SK-MEL-5 (cell line): ENCODE measurements around the gene CCDC30. TPM values are rescaled to one million over a fixed set of nuclear protein-coding genes. Genes with fewer than 3 reads are reported as not detected.

Source experiments
- DNase-seq: peaks from one replicate; pipeline ENCODE4 v3.0.0-alpha.2; 2016; ENCODE audit warnings: low read depth, low spot score
- in situ Hi-C: cut with HindIII; loops from 2 replicates; pipeline ENCODE4 v1.10.0; 2016; ENCODE audit warnings: low sequenced_read_pairs, high pct_unique_total_duplicates, low pct_unique_long_range_greater_than_20kb
- polyA plus RNA-seq, 2 experiments: library from polyadenylated mRNA; depleted of rRNA; stranded (reverse); fragments of >200 nt; gene quantifications; 2 replicates each; pipeline ENCODE4 v1.2.3, GENCODE V29; 2015
- total RNA-seq: library from RNA; depleted of rRNA; stranded (reverse); fragments of >200 nt; shearing (Covaris generic); gene quantifications from 2 replicates; pipeline ENCODE4 v1.2.3, GENCODE V29; 2014; rRNA removed

CCDC30 gene
- 1.5 TPM in 2 replicates for total RNA-seq
- 0.29 and 0.56 TPM in 2 replicates for polyA plus RNA-seq (2015; cell fraction: cytosol; rRNA removed)
- polyA plus RNA-seq (2015; cell fraction: nucleus; rRNA removed): 0.83 and 3.1 TPM in 2 replicates

DNA sequence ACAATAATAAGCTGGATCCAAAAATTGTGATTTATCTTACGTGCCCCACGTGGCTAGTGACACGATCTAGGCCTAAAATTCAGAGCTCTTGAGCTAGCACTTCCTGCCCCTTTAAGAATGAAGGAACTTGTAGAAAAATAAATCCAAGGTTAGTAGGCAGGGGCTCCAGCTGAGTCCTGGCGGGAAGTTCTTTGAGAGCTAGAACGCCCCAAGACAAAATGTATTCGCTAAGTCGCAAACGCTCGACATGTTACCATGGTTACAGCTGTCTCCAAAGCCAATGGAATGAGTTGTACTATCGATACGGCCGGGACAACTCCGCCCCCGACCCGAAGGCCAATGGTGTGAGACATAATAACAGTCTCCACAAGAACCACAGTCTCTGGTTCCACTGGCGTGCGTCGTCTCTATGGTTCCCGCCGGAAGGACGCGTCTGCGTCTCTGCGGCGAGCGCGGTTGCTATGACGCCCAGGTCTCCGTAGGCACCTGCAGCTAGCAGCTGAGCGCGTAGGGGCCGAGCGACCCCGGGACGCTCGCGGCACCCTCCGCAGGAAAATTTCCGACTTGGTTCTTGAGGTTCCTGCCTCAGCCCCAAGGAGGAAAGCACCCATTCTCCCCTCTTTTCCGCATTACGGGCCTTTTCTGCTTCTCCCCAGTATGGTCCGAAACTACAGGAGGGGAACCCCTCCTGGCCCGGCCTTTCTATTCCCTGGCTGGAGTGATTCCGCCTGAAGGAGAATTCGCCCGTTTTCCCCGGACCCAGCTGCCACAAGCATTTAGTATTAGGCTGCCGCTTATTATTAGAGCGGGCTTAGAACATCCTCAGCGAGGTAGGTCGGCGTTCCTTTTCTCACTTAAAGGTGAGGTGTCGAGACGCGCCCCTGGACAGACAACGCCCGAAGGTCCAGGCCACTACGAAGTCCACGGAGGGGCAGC is at the start of gene CCDC30:
TSS of gene CCDC30 (plus strand) at position 459 of the 936 bp plus-strand sequence. CDS start 17,266 bp downstream, outside the sequence.
- DNase-seq: peak; percentile 96
- in situ Hi-C loops: no loop called here

GRCh38 chr1:42414551-42415496 is 48.3 kb upstream of the CCDC30 start:
- no peak for DNase-seq
- in situ Hi-C loops: no loop called here

DNA sequence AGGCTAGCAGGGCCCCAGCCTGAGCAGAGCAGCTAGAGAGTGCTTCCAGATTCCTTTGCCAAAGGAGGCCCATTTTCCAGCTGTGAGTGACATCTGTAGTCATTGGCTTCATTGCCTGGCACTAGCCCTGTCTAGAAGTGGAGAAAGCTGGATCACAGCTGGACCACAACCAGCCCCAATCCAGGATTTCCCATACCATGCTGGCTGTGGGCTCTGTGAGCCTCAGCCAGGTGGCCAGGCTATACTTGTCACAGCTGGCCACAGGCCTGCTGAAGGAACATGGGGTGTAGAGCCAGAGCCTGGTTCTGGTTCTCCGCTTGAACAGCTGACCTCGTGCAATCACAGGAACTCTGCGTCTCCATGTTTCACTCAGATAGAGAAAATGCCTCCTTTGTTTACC is 45.9 kb upstream of the CCDC30 start:
- in situ Hi-C loops: no loop called here
- no peak for DNase-seq

GRCh38 chr1:42418516-42418915 is 44.6 kb upstream of the CCDC30 start:
- DNase-seq: no peak
- in situ Hi-C loops: no loop called here

GRCh38 chr1:42419126-42419821 is 43.8 kb upstream of the CCDC30 start:
- no peak for DNase-seq
- in situ Hi-C loops: no loop called here

DNA sequence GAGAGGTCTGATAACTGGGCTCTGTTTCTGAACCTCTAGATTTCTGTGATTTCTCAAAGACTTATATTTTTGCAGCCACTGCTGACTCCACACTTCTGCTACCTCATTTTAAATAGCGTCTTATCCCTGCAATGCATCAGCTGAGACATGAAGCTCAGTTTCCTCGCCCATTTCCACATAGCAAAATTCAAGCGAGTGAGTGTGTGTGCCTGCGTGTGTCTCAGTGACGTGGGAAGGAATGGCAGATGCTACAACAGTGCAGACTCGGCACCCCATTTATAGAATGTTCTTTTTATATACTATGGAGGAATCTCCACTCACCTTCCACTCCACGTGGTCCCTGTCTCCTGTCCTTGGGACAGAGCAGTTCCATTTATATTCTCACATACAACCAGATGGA is 43.0 kb upstream of the CCDC30 start:
- no peak for DNase-seq
- in situ Hi-C loops: no loop called here

- in situ Hi-C loops: no loop called here
- peak; percentile 42 for DNase-seq
Observed at GRCh38 chr1:42420911-42421585, 42.0 kb upstream of the CCDC30 start.

GRCh38 chr1:42422737-42423136 is 40.3 kb upstream of the CCDC30 start:
- no peak for DNase-seq
- in situ Hi-C loops: no loop called here

- in situ Hi-C loops: no loop called here
- DNase-seq: no peak
Observed at GRCh38 chr1:42423681-42424080, 39.4 kb upstream of the CCDC30 start.

- in situ Hi-C loops: no loop called here
- no peak for DNase-seq
Observed at GRCh38 chr1:42424201-42424600, 38.9 kb upstream of the CCDC30 start.

DNA sequence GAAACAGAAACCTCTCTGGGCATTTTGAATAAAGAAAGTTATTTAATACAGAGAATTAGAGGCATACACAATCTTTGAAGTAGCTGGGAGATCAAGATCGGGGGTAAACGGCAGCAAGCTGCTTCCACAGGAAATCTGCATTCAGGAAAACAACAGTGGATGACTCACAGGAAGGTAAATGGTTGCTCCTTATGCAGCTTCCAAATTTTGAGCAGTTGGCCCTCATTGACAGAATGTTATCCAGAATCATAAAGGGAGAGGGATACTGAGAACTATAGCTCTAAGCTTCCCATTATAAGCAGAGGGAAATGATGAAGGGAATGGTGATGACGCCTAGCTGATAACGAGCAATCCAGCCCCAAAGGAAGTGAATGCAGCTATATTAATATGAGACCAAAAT is 35.8 kb upstream of the CCDC30 start:
- in situ Hi-C loops: no loop called here
- no peak for DNase-seq

DNA sequence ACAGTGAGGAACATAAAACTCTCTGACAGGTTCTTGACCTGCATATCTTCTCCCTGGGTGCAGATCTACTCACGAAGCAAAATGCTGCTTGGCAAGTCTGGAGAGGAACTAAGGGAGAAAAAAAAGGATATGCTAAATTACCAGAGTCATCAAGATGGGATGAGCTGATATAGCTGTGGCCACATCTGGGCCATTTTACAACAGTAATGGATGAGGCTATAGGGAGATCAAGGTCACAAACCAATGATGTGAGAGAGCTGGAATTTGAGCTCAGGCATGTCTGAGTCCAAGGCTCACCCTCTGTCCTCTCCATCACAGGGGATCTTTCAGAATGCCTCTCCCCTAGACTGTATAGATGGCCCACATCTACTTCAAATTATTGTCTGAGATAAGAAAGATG is 33.5 kb upstream of the CCDC30 start:
- DNase-seq: no peak
- in situ Hi-C loops: no loop called here

GRCh38 chr1:42430286-42431135 is 32.6 kb upstream of the CCDC30 start:
- in situ Hi-C loops: no loop called here
- DNase-seq: no peak

DNA sequence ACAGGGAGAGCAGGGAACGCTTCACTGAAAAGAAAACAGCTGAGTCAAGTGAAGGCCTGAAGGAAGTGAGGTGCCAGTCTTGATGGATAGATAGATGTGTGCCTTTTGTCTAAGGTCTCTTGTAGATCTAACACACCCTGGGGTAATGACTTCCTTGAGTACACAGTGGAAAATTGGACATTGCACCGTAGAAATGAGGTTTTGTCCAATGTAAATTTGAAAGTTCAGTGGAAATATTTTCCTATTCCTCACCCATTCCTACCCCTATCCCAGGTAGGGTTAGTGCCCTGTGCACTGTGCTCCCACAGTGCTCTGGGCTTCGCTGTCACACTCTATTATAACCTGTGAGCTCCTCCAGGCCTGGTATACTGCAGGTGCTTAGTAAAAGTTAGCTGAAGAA is 31.6 kb upstream of the CCDC30 start:
- no peak for DNase-seq
- in situ Hi-C loops: no loop called here

- DNase-seq: no peak
- in situ Hi-C loops: no loop called here
Observed at GRCh38 chr1:42432714-42433113, 30.4 kb upstream of the CCDC30 start.

GRCh38 chr1:42433369-42433768 is 29.7 kb upstream of the CCDC30 start:
- in situ Hi-C loops: no loop called here
- no peak for DNase-seq
